PC-9 (cell line): ENCODE data around the gene NFKBIZ. TPM values are rescaled to one million over a fixed set of nuclear protein-coding genes. Genes with fewer than 3 reads are reported as not detected.

ENCODE experiments used
- BruUV-seq: library from RNA; stranded (reverse); fragments of 400-500 nt; replicated peaks from 2 replicates; lab custom pipeline; 2021; lab: Mats Ljungman, UMichigan
- CTCF ChIA-PET: fragments of 300-600 bp; sonication (Branson Sonifier 250); formaldehyde crosslinking; loops from one replicate; lab custom pipeline; 2022; ENCODE audit warnings: antibody characterized with exemption; lab: Charles Lee
- POLR2A ChIA-PET: fragments of 300-600 bp; sonication (Branson Sonifier 250); formaldehyde crosslinking; loops from one replicate; lab custom pipeline; 2022; ENCODE audit warnings: antibody characterized with exemption; ENCODE audit not compliant: unreplicated experiment; lab: Charles Lee
- DNase-seq, 2 experiments: peaks; one replicate each; pipeline versions ENCODE4 v3.0.0 to v3.0.0-alpha.2; 2015 to 2022; ENCODE audit warnings: mixed read lengths in 1 of 2
- H2AFZ ChIP-seq: fragments of 200-600 bp; sonication (generic); 2 replicates; pipeline ENCODE4 v1.8.1; 2017; ENCODE audit warnings: antibody characterized with exemption
- H3F3A ChIP-seq: fragments of 200-600 bp; sonication (generic); 2 replicates; pipeline ENCODE4 v1.8.1; 2017; ENCODE audit warnings: antibody characterized with exemption, mild to moderate bottlenecking, low read depth; ENCODE audit not compliant: insufficient read depth
- H3K27ac ChIP-seq: fragments of 200-600 bp; sonication (generic); 2 replicates; pipeline ENCODE4 v1.6.1; 2016; ENCODE audit warnings: mixed run types
- H3K27me3 ChIP-seq: fragments of 200-600 bp; sonication (generic); 2 replicates; pipeline ENCODE4 v1.6.1; 2016; ENCODE audit warnings: low read depth, mixed run types; ENCODE audit not compliant: insufficient read depth
- H3K36me3 ChIP-seq: fragments of 200-600 bp; sonication (generic); 2 replicates; pipeline ENCODE4 v1.6.1; 2016; ENCODE audit warnings: low read depth, mixed run types
- H3K4me1 ChIP-seq: fragments of 200-600 bp; sonication (generic); replicated peaks from 2 replicates; pipeline ENCODE4 v1.6.1; 2016; ENCODE audit warnings: mixed run types; ENCODE audit not compliant: insufficient read depth
- H3K4me2 ChIP-seq: fragments of 200-600 bp; sonication (generic); 2 replicates; pipeline ENCODE4 v1.6.1; 2017; ENCODE audit warnings: mixed run types
- H3K4me3 ChIP-seq: fragments of 200-600 bp; sonication (generic); 2 replicates; pipeline ENCODE4 v1.6.1; 2016; ENCODE audit warnings: mixed run types
- H3K79me2 ChIP-seq: fragments of 200-600 bp; sonication (generic); 2 replicates; pipeline ENCODE4 v1.6.1; 2017; ENCODE audit warnings: low read depth, mixed run types
- H3K9me2 ChIP-seq: fragments of 200-600 bp; sonication (generic); 2 replicates; pipeline ENCODE4 v1.8.1; 2017; ENCODE audit warnings: mild to moderate bottlenecking; ENCODE audit not compliant: insufficient read depth
- H3K9me3 ChIP-seq: fragments of 200-600 bp; sonication (generic); 2 replicates; pipeline ENCODE4 v1.8.1; 2016; ENCODE audit warnings: low read depth; ENCODE audit not compliant: insufficient read depth
- H4K20me1 ChIP-seq: fragments of 200-600 bp; sonication (generic); 2 replicates; pipeline ENCODE4 v1.8.1; 2017; ENCODE audit not compliant: insufficient read depth
- EZH2 ChIP-seq: fragments of 200-600 bp; sonication (generic); IDR thresholded peaks from 2 replicates; pipeline ENCODE4 v1.8.0; 2017; ENCODE audit warnings: antibody characterized with exemption, low read depth
- intact Hi-C: fragments of 100-400 bp; cut with micrococcal nuclease; formaldehyde crosslinking; loops from one replicate; pipeline ENCODE4 v1.10.0; 2022; ENCODE audit not compliant: unreplicated experiment
- total RNA-seq: library from RNA; stranded (reverse); gene quantifications from 2 replicates; pipeline ENCODE4 v1.2.3, GENCODE V29; 2021
- TF ChIP-seq, protein P1 (sequence below): fragments of 200-600 bp; sonication (generic); conservative IDR thresholded peaks from 2 replicates; pipeline ENCODE4 v1.6.1; 2017; ENCODE audit warnings: mixed run types, antibody characterized with exemption, mild to moderate bottlenecking, moderate library complexity

Gene NFKBIZ
- total RNA-seq, 1 experiment from 2014 or later = 44.9 TPM

DNA sequence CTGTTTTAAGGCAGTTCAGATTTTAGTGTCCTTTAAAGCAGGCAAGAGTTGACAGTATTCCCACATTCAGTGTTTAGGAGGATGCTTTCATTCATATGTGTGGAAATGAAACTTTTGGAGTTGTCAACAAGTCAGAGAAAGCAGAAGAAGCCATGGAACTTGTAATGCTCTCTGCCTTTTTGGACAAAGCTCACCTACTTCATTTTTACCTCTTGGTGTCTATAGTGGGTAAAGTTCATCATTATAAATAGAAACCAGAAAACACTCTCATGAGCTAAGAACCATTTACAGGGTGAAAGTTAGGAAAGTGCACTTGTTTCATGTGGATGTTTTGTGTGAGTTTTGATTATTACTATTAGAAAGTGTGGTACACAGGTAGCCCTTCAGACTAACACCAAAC, 9.2 kb upstream of the NFKBIZ start:
- TF ChIP-seq, protein P1, sequence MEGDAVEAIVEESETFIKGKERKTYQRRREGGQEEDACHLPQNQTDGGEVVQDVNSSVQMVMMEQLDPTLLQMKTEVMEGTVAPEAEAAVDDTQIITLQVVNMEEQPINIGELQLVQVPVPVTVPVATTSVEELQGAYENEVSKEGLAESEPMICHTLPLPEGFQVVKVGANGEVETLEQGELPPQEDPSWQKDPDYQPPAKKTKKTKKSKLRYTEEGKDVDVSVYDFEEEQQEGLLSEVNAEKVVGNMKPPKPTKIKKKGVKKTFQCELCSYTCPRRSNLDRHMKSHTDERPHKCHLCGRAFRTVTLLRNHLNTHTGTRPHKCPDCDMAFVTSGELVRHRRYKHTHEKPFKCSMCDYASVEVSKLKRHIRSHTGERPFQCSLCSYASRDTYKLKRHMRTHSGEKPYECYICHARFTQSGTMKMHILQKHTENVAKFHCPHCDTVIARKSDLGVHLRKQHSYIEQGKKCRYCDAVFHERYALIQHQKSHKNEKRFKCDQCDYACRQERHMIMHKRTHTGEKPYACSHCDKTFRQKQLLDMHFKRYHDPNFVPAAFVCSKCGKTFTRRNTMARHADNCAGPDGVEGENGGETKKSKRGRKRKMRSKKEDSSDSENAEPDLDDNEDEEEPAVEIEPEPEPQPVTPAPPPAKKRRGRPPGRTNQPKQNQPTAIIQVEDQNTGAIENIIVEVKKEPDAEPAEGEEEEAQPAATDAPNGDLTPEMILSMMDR = no peak
- no peak for TF ChIP-seq EZH2
- intact Hi-C loops = no loop called here
- no peaks in the 10 kb centered on the region for H3F3A ChIP-seq
- no peaks in the 10 kb centered on the region for H3K9me3 ChIP-seq
- no peaks in the 10 kb centered on the region for H3K4me1 ChIP-seq
- no peak overlapping the region for H3K4me3 ChIP-seq
- H3K27me3 ChIP-seq = no peaks in the 10 kb centered on the region
- no peak overlapping the region for H2AFZ ChIP-seq
- no peaks in the 10 kb centered on the region for H3K79me2 ChIP-seq
- no TSS peak for BruUV-seq
- H4K20me1 ChIP-seq = no peaks in the 10 kb centered on the region
- POLR2A ChIA-PET = no interaction called here
- H3K36me3 ChIP-seq = no peaks in the 10 kb centered on the region
- H3K27ac ChIP-seq = no peak overlapping the region
- DNase-seq = no peak
- no peak overlapping the region for H3K4me2 ChIP-seq
- CTCF ChIA-PET = interaction anchor here (0.6 kb wide), 1 partner anchor 390 kb away, joined by 4 read pairs; no protein-coding TSS in a partner anchor
- no peaks in the 10 kb centered on the region for H3K9me2 ChIP-seq

DNA sequence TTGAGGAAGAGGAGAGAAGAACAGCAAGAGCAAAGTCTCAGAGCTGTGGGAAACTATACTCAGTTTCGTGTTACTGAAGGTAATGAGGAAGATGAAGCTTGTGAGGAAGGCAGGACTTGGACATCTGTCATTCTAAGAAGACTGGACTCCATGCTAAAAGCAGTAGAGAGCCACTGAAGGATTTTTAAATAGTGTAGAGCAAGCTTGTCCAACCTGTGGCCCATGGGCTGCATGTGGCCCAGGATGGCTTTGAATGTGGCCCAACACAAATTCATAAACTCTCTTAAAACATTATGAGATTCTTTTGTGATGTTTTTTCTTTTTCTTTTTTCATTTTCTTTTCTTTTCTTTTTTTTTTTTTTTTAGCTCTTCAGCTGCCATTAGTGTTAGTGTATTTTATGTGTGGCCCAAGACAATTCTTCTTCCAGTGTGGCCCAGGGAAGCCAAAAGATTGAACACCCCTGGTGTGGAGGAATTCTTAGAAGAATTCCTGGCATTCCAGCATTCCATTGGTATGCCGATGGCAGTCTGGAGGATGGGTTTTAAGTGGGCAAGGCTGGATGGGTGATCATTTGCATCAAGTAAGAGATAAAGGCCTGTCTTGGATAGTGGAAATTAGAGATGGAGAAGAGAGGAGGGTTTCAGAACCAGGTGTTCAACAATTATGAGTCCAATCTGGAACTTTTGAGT, 6.9 kb upstream of the NFKBIZ start:
- intact Hi-C loops = no loop called here
- Histone ChIP-seq H3K4me3 (no peak overlapping the region), H3K9me2 (no peaks in the 10 kb centered on the region), H3K36me3 (no peaks in the 10 kb centered on the region), H3K79me2 (no peaks in the 10 kb centered on the region), H3K4me1 (no peaks in the 10 kb centered on the region), H3K9me3 (no peaks in the 10 kb centered on the region), H3K27ac (no peak overlapping the region), H4K20me1 (no peaks in the 10 kb centered on the region), H2AFZ (no peak overlapping the region), H3F3A (no peaks in the 10 kb centered on the region), H3K4me2 (no peak overlapping the region), H3K27me3 (no peaks in the 10 kb centered on the region)
- TF ChIP-seq EZH2 = no peak
- TF ChIP-seq, protein P1 = no peak
- no peak for DNase-seq
- BruUV-seq = no TSS peak
- ChIA-PET POLR2A (interaction anchor here (0.6 kb wide), 2 partner anchors 16 to 339 kb away, joined by 6 to 11 read pairs; no protein-coding TSS in a partner anchor), CTCF (no interaction called here)

DNA sequence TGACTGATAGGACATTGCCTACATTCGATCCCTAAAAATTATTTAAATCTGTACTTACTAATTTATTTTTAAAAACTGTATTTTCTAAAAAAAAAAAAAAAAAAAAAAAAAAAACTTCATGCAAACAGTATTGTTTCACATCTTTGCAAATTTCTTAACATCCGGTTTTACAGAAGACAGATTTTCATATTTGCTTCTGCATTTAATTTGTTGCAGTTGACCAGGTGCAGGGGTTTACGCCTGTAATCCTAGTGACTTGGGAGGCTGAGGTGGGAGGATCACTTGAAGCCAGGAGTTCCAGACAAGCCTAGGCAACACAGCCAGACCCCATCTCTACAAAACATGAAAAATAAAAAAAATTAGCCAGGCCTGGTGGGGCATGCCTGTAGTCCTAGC, 6.4 kb upstream of the NFKBIZ start:
- no peak overlapping the region for H3K27ac ChIP-seq
- no peaks in the 10 kb centered on the region for H3K27me3 ChIP-seq
- peaks cover 3% of the 10 kb centered on the region for H3K4me1 ChIP-seq
- no peaks in the 10 kb centered on the region for H3K36me3 ChIP-seq
- no TSS peak for BruUV-seq
- H4K20me1 ChIP-seq = no peaks in the 10 kb centered on the region
- ChIA-PET POLR2A (interaction anchor here (0.6 kb wide), 3 partner anchors 16 to 1442 kb away, joined by 3 to 11 read pairs (median 6); partner anchors contain the start of gene LNP1), CTCF (no interaction called here)
- H2AFZ ChIP-seq = no peak overlapping the region
- intact Hi-C loops = no loop called here
- no peaks in the 10 kb centered on the region for H3K79me2 ChIP-seq
- TF ChIP-seq EZH2 = no peak
- TF ChIP-seq, protein P1 = no peak
- H3F3A ChIP-seq = peaks cover under 1% of the 10 kb centered on the region; the same call in 1 of the 2 replicates
- H3K4me2 ChIP-seq = no peak overlapping the region
- H3K9me2 ChIP-seq = no peaks in the 10 kb centered on the region
- H3K9me3 ChIP-seq = no peaks in the 10 kb centered on the region
- DNase-seq = no peak
- no peak overlapping the region for H3K4me3 ChIP-seq
